ENCODE data around the gene RNU1-2. TPM values are rescaled to one million over a fixed set of nuclear protein-coding genes. Genes with fewer than 3 reads are reported as not detected.
"Not testable (repeated sequence)": the region's sequence is repeated elsewhere in the genome, so short reads cannot be mapped to it uniquely, and the experiment has no call there.

Gene RNU1-2
- total RNA-seq, 1 donor from 2014 or later: 3,957 TPM

DNA sequence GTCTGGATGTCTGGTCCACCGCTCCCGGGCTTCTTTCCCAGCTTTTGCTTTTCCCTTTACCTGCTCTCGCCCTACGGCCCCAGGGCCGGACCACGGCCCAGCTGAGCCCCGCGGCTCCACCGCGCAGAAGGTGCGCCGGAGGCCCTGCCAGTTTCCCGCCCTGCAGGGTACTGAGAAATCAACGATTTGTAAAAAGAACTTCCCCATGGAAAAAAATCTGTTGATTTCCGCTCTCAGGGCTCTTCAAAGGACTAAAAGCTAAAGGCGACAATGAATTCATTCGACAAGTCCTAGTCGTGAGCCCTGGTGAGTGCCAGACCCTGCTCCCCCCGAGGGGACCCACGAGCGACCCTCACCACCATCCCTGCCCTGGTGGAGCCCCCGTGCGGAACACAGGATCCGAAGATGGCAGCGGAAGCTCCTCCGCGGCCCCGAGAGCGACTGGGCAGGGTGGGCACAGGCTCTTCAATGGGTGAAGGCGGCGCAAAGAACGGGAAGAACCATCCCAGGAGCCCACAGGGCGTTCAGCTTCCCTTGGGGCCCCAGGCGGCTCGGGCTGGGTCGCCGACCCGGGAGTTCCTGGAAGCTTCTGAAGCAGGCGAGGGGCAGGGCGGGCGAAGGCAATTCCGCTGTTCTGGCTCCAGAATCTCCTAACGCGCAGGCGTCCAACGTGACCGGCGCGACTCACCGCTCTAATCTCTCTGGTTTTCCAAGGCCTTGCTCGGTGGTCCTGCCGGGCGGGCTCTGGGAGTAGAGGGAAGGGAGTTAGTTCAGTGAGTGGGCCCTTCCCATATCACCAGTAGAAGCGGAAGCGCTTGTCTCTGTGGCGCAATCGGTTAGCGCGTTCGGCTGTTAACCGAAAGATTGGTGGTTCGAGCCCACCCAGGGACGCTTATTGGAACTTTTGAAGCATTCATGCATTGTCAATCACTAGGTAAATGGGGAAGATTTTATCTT is 6.6 kb upstream of the RNU1-2 start:
- H3K4me1 Mint-ChIP-seq (ENCODE audit: low read depth): peaks cover 9% of the 10 kb centered on the region
- peaks cover 2% of the 10 kb centered on the region for H3K27me3 Mint-ChIP-seq
- DNase-seq (ENCODE audit: low spot score, unreplicated experiment): peak; percentile 46
- TF ChIP-seq, protein P1, sequence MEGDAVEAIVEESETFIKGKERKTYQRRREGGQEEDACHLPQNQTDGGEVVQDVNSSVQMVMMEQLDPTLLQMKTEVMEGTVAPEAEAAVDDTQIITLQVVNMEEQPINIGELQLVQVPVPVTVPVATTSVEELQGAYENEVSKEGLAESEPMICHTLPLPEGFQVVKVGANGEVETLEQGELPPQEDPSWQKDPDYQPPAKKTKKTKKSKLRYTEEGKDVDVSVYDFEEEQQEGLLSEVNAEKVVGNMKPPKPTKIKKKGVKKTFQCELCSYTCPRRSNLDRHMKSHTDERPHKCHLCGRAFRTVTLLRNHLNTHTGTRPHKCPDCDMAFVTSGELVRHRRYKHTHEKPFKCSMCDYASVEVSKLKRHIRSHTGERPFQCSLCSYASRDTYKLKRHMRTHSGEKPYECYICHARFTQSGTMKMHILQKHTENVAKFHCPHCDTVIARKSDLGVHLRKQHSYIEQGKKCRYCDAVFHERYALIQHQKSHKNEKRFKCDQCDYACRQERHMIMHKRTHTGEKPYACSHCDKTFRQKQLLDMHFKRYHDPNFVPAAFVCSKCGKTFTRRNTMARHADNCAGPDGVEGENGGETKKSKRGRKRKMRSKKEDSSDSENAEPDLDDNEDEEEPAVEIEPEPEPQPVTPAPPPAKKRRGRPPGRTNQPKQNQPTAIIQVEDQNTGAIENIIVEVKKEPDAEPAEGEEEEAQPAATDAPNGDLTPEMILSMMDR (IDR thresholded peaks at IDR 0.05; ENCODE audit: unreplicated experiment): no peak
- H3K27ac Mint-ChIP-seq: peak overlapping the region; percentile 93
- H3K4me3 Mint-ChIP-seq (ENCODE audit: low read depth): peak overlapping the region; percentile 73
- H3K9me3 Mint-ChIP-seq (ENCODE audit: low read depth): no peaks in the 10 kb centered on the region
- H3K36me3 Mint-ChIP-seq (ENCODE audit: insufficient read depth): no peaks in the 10 kb centered on the region

DNA sequence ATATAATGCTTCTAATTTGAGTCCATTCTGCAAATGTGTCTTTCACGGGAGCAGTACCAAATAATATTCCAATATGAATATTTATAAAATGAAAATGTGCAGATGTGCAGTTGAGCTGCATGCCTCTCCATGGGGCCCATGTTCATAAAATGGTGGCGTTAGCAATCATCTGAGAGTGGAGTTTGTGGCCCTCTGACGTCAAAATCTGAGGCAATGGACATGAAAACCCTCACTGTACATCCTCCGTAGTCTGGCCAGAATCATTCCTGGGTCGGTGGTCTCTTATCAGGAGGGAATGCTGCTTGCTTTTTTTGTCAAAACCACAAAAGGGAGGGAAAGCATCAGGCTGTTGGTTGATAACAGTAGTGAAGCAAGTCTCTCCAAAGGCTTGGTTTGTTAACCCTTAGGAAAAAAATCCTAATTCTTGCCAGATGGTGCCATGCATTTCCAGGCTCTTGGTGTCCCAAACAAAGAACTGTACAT is 5.2 kb upstream of the RNU1-2 start:
- H3K27ac Mint-ChIP-seq: peak overlapping the region; percentile 76
- peaks cover 12% of the 10 kb centered on the region for H3K4me1 Mint-ChIP-seq (ENCODE audit: low read depth)
- not testable (repeated sequence) for H3K9me3 Mint-ChIP-seq (ENCODE audit: low read depth); H3K27me3 Mint-ChIP-seq; H3K4me3 Mint-ChIP-seq (ENCODE audit: low read depth); DNase-seq (ENCODE audit: low spot score, unreplicated experiment); H3K36me3 Mint-ChIP-seq (ENCODE audit: insufficient read depth)

DNA sequence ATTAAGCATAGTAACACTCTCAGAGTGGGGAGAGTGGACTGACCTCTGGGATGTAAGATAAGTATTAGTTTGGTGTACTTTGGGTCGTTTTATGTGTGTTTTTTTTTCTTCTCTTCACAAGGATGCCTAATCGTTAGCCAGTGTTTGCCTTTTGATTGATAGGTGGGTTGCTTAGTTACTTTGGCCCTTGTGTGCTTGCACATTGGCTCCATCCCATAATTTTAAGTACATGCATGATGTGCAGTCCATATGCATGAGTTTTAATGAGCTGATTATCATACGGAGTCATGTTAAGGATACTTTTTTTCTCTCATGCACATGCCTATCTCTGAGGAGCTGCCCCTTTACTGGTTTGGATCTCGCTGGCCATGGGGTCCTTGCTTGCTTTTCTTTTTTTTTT is 4.7 kb upstream of the RNU1-2 start:
- H3K36me3 Mint-ChIP-seq (ENCODE audit: insufficient read depth): not testable (repeated sequence)
- peak overlapping the region; percentile 76 for H3K27ac Mint-ChIP-seq

DNA sequence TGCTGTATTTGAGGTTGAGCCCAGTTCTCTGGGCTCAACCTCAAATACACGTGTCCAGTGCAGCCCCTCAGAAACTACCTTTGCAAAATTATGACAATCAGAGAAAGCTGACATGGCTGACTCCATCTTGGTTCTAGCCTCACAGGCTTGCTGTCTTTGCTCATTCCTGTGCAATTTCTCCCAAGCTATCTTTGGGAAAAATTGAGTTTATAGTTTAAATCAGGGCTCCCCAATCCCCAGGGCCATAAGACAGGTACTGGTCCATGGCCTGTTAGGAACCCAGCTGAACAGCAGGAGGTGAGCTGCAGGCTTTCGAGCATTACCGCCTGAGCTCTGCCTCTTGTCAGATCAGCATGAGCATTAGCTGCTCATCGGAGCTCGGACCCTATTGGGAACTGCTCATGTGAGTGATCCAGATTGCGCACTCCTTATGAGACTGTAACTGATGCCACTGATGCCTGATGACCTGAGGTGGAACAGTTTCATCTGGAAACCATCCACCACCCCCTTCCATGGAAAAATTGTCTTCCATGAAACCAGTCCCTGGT is 2.7 kb upstream of the RNU1-2 start:
- H3K9me3 Mint-ChIP-seq (ENCODE audit: low read depth); H3K27me3 Mint-ChIP-seq; H3K27ac Mint-ChIP-seq; DNase-seq (ENCODE audit: low spot score, unreplicated experiment); H3K36me3 Mint-ChIP-seq (ENCODE audit: insufficient read depth); H3K4me3 Mint-ChIP-seq (ENCODE audit: low read depth): not testable (repeated sequence)
- H3K4me1 Mint-ChIP-seq (ENCODE audit: low read depth): peaks cover 20% of the 10 kb centered on the region

More for the DNA sequence above, 4.7 kb upstream of the RNU1-2 start:
- H3K9me3 Mint-ChIP-seq (ENCODE audit: low read depth); H3K4me3 Mint-ChIP-seq (ENCODE audit: low read depth); DNase-seq (ENCODE audit: low spot score, unreplicated experiment); H3K27me3 Mint-ChIP-seq: not testable (repeated sequence)
- peaks cover 12% of the 10 kb centered on the region for H3K4me1 Mint-ChIP-seq (ENCODE audit: low read depth)

DNA sequence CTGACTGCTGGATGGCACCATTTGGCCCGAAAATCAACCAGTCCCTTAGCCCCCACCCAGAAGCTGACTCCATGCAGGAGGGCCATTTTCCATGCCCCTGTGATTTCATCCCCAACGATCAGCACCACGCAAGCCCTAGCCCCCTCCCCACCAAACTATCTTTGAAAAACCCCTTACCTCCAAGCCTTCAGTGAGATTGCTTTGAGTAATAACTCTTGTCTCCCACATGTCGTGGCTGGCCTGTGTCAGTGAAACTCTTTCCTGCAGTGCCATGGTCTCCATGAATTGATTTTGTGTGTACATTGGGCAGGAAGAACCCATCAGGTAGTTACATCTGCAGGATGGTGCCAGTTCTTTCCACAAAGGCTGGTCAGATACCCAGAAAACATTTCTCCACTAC is 2.0 kb upstream of the RNU1-2 start:
- DNase-seq (ENCODE audit: low spot score, unreplicated experiment); H3K27me3 Mint-ChIP-seq; H3K9me3 Mint-ChIP-seq (ENCODE audit: low read depth); H3K4me3 Mint-ChIP-seq (ENCODE audit: low read depth); H3K36me3 Mint-ChIP-seq (ENCODE audit: insufficient read depth); H3K27ac Mint-ChIP-seq: not testable (repeated sequence)
- H3K4me1 Mint-ChIP-seq (ENCODE audit: low read depth): peaks cover 20% of the 10 kb centered on the region

DNA sequence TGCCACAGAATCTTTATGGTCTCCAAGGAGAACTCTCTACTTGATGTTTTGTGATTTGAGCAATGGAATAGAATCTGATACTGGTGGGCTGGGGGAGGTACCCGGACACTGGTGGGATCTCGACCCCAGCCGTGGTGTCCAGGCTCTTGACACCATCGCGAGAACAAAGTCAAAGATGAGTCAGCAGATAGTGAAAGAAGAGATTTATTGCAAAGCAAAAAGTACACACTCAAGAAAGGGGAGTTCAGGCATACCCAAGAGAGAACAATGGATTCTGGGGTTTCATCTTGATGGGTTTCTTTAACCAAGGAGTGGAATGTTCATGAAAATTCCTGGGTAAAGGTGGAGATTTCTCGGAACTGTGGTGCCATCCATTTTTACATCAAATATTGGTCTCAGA is 1.4 kb upstream of the RNU1-2 start:
- not testable (repeated sequence) for H3K9me3 Mint-ChIP-seq (ENCODE audit: low read depth); H3K36me3 Mint-ChIP-seq (ENCODE audit: insufficient read depth); DNase-seq (ENCODE audit: low spot score, unreplicated experiment); H3K27me3 Mint-ChIP-seq; H3K27ac Mint-ChIP-seq
- Mint-ChIP-seq H3K4me3 (ENCODE audit: low read depth) (peak overlapping the region; percentile 38), H3K4me1 (ENCODE audit: low read depth) (peaks cover 20% of the 10 kb centered on the region)

DNA sequence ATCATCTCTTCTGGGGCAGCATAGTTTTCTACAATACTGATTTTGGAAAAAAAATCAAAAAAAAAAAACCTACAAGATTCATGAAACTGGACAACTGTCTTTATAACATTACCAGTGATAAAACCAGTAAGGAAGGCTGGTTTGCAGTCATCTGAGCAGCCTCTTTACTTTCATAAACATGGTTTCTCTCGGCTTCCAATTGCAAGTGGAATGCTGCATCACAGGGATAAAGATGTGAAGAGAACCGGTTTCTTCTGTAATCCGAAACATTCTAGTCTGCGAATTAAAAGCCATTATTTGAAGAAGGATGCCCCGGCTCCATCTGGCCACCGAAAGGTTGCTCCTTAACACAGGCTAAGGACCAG is 565 bp upstream of the RNU1-2 start:
- H3K27ac Mint-ChIP-seq: peak overlapping the region; percentile 100
- not testable (repeated sequence) for H3K9me3 Mint-ChIP-seq (ENCODE audit: low read depth); H3K36me3 Mint-ChIP-seq (ENCODE audit: insufficient read depth); H3K27me3 Mint-ChIP-seq; DNase-seq (ENCODE audit: low spot score, unreplicated experiment)
- peaks cover 19% of the 10 kb centered on the region for H3K4me1 Mint-ChIP-seq (ENCODE audit: low read depth)
- peak overlapping the region; percentile 75 for H3K4me3 Mint-ChIP-seq (ENCODE audit: low read depth)

DNA sequence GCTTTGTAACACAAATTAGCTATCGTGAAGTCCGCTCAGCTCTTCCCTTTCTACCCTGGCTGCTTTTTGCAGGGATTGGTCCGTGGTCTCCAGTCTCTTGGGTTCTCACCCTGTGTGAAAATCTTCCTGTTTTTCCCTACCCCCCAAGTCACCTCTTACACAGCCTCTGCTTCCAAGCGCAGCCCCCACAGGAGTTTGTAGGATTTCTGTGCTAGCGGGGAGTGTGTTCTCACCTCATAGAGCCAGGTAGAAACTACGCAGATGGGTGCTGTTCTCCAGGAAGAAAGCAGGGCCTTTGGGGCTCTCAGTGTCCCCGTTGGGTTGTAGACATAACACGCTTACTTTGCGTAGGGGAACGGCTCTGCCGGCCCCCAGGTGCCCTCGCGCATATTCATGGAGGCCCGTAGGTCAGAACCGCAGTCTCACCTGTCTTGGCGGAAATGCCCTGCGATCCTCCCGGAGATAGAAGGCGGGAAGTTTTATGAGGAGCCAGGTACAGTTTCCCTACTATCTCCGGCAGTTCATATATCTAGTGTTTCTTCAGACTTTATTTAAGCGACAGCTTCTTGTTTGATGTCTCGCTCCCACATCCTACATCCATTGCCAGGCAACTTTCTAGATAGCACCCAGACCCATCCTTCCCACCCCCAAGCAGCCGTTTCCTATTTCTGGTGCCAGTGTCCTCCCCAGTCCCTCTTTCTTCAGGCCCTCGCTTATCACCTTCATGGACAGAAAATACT is 706 bp downstream of the RNU1-2 start:
- Mint-ChIP-seq H3K27ac (peak overlapping the region; percentile 100), H3K4me3 (ENCODE audit: low read depth) (peak overlapping the region; percentile 75), H3K4me1 (ENCODE audit: low read depth) (peaks cover 18% of the 10 kb centered on the region)
- peak; percentile 44 for DNase-seq (ENCODE audit: low spot score, unreplicated experiment)
- not testable (repeated sequence) for H3K36me3 Mint-ChIP-seq (ENCODE audit: insufficient read depth); H3K9me3 Mint-ChIP-seq (ENCODE audit: low read depth); H3K27me3 Mint-ChIP-seq

DNA sequence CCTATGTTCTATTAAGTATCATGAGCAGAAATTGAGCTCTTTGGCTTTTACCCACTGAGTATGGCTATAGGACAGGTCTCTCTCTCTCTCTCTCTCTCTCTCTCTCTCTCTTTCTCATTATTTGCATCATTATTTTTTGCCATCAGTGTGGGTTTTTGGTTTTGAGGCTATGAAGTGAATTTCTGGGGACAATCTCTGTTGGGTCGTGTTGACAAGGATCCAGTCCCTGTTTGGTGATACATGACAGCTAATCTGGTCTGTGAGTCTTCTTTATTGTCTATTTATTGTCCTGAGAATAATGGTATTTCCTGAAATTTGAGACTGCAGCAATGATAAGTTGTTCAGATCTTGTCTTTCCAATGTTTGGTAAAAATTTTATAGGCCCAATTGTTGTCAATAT is 1.9 kb downstream of the RNU1-2 start:
- H3K9me3 Mint-ChIP-seq (ENCODE audit: low read depth); H3K27me3 Mint-ChIP-seq; H3K27ac Mint-ChIP-seq; DNase-seq (ENCODE audit: low spot score, unreplicated experiment); H3K36me3 Mint-ChIP-seq (ENCODE audit: insufficient read depth): not testable (repeated sequence)
- H3K4me1 Mint-ChIP-seq (ENCODE audit: low read depth): peaks cover 17% of the 10 kb centered on the region
- peak overlapping the region; percentile 49 for H3K4me3 Mint-ChIP-seq (ENCODE audit: low read depth)

DNA sequence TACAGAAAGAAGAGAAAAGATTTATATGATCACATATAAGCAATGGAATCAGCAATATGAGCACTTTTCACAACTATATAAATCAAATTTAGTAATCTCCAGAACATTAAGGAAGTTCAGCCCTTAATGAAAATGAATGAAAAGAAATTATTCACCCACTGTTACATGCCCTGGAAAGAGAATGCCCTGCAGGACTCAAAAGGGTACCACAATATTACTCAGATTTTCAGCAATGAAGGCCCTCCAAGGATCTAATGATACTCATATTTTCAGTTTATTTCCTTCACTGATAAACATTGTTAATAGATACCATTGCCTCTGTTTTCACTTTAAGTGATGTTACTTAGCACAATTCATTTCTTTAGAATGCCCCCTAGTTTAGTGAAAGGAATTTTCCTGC is 2.5 kb downstream of the RNU1-2 start:
- H3K36me3 Mint-ChIP-seq (ENCODE audit: insufficient read depth); H3K9me3 Mint-ChIP-seq (ENCODE audit: low read depth); DNase-seq (ENCODE audit: low spot score, unreplicated experiment); H3K4me3 Mint-ChIP-seq (ENCODE audit: low read depth); H3K27ac Mint-ChIP-seq; H3K27me3 Mint-ChIP-seq: not testable (repeated sequence)
- peaks cover 20% of the 10 kb centered on the region for H3K4me1 Mint-ChIP-seq (ENCODE audit: low read depth)

DNA sequence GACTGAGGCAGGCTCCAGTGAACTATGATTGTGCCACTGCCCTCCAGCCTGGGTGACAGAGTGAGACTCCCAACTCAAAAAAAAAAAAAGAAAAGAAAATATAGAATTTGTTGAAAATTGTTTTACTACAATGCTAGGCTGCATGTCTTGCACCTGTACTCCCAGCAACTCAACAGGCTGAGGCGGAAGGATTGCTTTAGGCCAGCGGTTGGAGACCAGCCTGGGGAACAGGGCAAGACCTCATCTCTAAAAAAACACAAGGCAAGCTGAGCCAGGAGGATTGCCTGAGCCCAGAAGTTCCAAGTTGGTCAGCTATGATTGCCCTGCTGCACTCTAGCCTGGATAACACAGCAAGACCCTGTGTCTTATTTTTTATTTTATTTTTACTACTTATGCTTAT is 3.2 kb downstream of the RNU1-2 start:
- H3K4me3 Mint-ChIP-seq (ENCODE audit: low read depth); H3K27me3 Mint-ChIP-seq; H3K9me3 Mint-ChIP-seq (ENCODE audit: low read depth); H3K27ac Mint-ChIP-seq; H3K36me3 Mint-ChIP-seq (ENCODE audit: insufficient read depth); DNase-seq (ENCODE audit: low spot score, unreplicated experiment): not testable (repeated sequence)
- H3K4me1 Mint-ChIP-seq (ENCODE audit: low read depth): peaks cover 24% of the 10 kb centered on the region

All from progenitor cell of endocrine pancreas (in vitro differentiated cells).